ENCODE data around the gene ARL14EP.

GRCh38 chr11:30316237-30316636 is 6.7 kb upstream of the ARL14EP start:
- no peak for TF ChIP-seq POLR2A (IDR thresholded peaks at IDR 0.05)
- TF ChIP-seq CTCF (IDR thresholded peaks at IDR 0.05) = no peak
